Measurements from ENCODE around the gene OR2AE1. TPM values are rescaled to one million over a fixed set of nuclear protein-coding genes. Genes with fewer than 3 reads are reported as not detected.

Gene OR2AE1
- total and polyA plus RNA-seq, 12 donors = 0.11 to 0.28 TPM; not detected in 10

DNA sequence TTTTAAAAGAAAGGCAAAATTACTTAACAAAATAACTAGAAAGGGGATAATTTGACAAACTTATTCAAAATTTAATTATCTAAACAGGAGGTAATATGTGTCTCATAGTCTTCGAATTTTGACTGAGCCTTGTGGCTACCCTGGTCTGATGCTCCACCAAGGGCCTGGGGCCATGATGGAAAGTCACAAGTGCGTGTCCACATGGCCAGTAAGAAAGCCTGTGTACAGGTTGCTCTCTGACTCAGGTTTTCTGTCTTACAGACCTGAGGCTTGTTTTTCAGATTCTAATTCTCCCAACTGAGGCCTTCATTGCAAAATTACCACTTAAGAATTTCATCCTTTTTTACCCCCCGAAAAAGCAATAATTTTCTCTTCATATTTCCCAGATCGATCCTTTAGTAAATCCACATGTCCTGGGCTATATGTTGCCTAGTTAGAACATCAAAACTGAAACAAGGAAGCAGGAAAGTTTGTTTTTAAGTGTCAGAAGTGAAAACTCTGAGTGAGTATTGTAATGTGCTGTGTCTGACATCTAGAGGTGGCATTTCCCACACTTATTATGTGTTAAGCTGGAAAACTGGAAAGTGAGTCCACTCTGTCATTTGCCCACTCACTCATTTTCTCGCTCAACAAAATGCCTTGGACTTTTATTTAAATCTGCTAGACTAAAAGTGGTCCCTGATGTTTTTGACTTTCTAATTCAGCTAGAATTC lies 39.0 kb downstream of the OR2AE1 start:
- intact Hi-C loops (cut with DNase I) = no loop called here
- TF ChIP-seq POLR2A (IDR thresholded peaks at IDR 0.05) (no peak), CTCF (IDR thresholded peaks at IDR 0.05) (no peak)
- WGBS, 4 donors = 87 to 90% (median 87%) methylated on average over 5 of the region's 5 CpGs
- no peak overlapping the region for H3K27ac ChIP-seq
- H3K4me3 ChIP-seq = no peak overlapping the region
- no peaks in the 10 kb centered on the region for H3K9me3 ChIP-seq (replicated peaks in 1 of 3)
- H3K36me3 ChIP-seq (replicated peaks in 1 of 2) = no peaks in the 10 kb centered on the region
- H3K27me3 ChIP-seq = no peaks in the 10 kb centered on the region
- no peak for DNase-seq
- H3K4me1 ChIP-seq (replicated peaks in 1 of 2) = peaks cover 4 to 11% of the 10 kb centered on the region in 2 donors

GRCh38 chr7:99835189-99835588 lies 41.6 kb downstream of the OR2AE1 start:
- Histone ChIP-seq H3K4me1 (replicated peaks in 1 of 2) (peaks cover 5 to 20% of the 10 kb centered on the region in 2 donors), H3K27ac (no peak overlapping the region), H3K4me3 (no peak overlapping the region), H3K27me3 (no peaks in the 10 kb centered on the region), H3K36me3 (replicated peaks in 1 of 2) (no peaks in the 10 kb centered on the region), H3K9me3 (replicated peaks in 1 of 3) (no peaks in the 10 kb centered on the region)
- TF ChIP-seq POLR2A (IDR thresholded peaks at IDR 0.05) (no peak), CTCF (IDR thresholded peaks at IDR 0.05) (no peak)
- 91 to 100% (median 95%) methylated on average over 4 of the region's 4 CpGs for WGBS, 4 donors
- intact Hi-C loops (cut with DNase I) = no loop called here
- DNase-seq = no peak

DNA sequence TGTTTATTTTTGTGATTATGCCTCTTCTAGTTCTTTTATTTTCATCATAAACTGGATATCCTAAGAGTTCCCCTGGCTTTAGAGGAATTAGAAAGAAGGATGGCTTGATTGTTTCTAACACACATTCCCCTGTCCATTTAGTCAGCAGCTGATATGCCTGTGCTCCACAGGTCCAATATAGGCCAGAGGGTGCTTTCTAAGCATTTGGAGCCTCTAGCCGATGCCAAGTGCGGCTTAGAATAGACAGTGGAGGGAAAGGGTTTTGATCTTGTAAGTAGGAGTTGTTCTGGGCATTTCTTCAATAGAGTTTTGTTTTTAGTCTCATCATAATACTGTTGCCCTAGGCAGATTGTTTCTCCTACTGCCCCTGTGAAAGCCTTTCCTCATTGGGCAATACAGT lies 42.5 kb downstream of the OR2AE1 start:
- intact Hi-C loops (cut with DNase I) = no loop called here
- Histone ChIP-seq H3K9me3 (replicated peaks in 1 of 3) (no peaks in the 10 kb centered on the region), H3K27me3 (no peaks in the 10 kb centered on the region), H3K4me3 (no peak overlapping the region), H3K4me1 (replicated peaks in 1 of 2) (peaks cover 5 to 20% of the 10 kb centered on the region in 2 donors), H3K27ac (no peak overlapping the region), H3K36me3 (replicated peaks in 1 of 2) (no peaks in the 10 kb centered on the region)
- DNase-seq = no peak
- no peak for TF ChIP-seq POLR2A (IDR thresholded peaks at IDR 0.05)
- TF ChIP-seq CTCF (IDR thresholded peaks at IDR 0.05) = no peak
- 87 to 98% (median 94%) methylated on average over 2 of the region's 2 CpGs for WGBS, 4 donors

GRCh38 chr7:99833289-99833877 lies 43.5 kb downstream of the OR2AE1 start:
- H3K27ac ChIP-seq = peak overlapping the region in 3 of 5 donors; percentile 21 to 77 (median 29)
- no peaks in the 10 kb centered on the region for H3K36me3 ChIP-seq (replicated peaks in 1 of 2)
- H3K9me3 ChIP-seq (replicated peaks in 1 of 3) = no peaks in the 10 kb centered on the region
- WGBS, 4 donors = 23 to 53% (median 31%) methylated on average over 8 of the region's 8 CpGs
- H3K4me1 ChIP-seq (replicated peaks in 1 of 2) = peaks cover 5 to 20% of the 10 kb centered on the region in 2 donors
- DNase-seq = peak in 6 of 7 donors; percentile 32 to 63 (median 48)
- H3K4me3 ChIP-seq = peak overlapping the region in 1 of 4 donors; percentile 8
- intact Hi-C loops (cut with DNase I) = no loop called here
- no peaks in the 10 kb centered on the region for H3K27me3 ChIP-seq
- peak in 1 of 2 donors; percentile 32 for TF ChIP-seq POLR2A (IDR thresholded peaks at IDR 0.05)
- no peak for TF ChIP-seq CTCF (IDR thresholded peaks at IDR 0.05)
